GM12864 (cell line): ENCODE data around the gene SLC4A5.

Experiments used
- DNase-seq: peaks from one replicate; pipeline ENCODE4 v3.0.0-alpha.2; 2011; ENCODE audit warnings: low read depth
- H3K4me3 ChIP-seq: 2 replicates; pipeline ENCODE4 v1.5.1; 2011; ENCODE audit warnings: mild to moderate bottlenecking, low read depth, low read length, control low read depth
- TF ChIP-seq, protein P1 (sequence below): IDR thresholded peaks from 2 replicates; pipeline ENCODE4 v1.5.1; 2011; ENCODE audit warnings: low read depth, mild to moderate bottlenecking, moderate library complexity, low read length, control low read depth, inconsistent platforms; ENCODE audit errors: missing control alignments

SLC4A5 gene

DNA sequence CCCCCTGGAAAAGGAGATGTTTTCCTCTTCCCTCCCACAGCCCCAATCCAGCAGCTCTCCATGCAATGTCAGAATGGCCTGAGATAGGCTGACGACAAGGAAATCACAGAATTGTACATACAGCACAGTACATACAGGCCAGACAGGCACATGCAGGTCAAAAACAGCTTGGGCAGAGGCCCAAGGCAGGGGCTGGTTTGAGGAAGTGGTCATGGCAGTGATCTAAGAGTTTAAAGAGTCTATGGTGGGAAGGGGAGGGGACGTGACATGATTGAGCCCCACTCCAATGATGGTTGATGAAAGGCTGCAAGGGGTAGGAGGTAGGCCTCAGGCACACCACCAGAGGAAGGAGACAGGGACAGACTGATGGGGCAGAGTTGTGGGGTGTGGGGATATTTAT is 32.6 kb upstream of the SLC4A5 start:
- no peak for DNase-seq
- TF ChIP-seq, protein P1, sequence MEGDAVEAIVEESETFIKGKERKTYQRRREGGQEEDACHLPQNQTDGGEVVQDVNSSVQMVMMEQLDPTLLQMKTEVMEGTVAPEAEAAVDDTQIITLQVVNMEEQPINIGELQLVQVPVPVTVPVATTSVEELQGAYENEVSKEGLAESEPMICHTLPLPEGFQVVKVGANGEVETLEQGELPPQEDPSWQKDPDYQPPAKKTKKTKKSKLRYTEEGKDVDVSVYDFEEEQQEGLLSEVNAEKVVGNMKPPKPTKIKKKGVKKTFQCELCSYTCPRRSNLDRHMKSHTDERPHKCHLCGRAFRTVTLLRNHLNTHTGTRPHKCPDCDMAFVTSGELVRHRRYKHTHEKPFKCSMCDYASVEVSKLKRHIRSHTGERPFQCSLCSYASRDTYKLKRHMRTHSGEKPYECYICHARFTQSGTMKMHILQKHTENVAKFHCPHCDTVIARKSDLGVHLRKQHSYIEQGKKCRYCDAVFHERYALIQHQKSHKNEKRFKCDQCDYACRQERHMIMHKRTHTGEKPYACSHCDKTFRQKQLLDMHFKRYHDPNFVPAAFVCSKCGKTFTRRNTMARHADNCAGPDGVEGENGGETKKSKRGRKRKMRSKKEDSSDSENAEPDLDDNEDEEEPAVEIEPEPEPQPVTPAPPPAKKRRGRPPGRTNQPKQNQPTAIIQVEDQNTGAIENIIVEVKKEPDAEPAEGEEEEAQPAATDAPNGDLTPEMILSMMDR: no peak
- H3K4me3 ChIP-seq: no peak overlapping the region

DNA sequence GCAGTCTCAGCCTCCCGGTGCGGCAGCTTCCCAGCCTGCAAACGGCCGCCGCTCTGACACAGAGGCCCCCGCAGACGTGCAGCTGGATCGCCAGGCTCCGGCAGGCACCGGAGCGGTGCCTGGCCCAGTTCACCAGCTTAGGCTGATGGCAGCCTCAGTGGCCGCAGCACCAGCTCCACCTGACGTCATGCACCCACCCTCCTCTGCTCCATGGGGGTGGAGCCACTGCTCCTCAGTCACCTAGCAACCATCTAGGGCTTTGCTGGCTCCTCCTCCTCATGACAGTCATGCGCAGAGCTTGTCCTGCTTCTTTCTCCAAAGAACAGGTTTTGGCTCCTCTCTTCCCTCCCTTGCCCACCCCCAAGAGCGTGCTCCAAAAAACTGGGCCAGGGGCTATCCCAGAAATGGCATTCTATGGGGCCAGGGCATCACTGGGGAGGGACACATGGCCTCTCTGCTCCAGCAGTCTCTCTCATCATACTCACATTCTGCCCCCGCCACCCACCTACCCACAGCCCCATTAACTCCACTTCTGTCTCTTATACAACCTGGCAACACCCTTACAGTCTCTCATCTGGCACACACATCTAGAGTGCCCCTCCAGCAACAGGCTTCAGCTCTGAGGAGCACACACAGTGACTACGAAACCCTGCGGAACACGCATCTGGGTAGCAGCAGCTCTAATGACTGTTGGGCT is 31.4 kb upstream of the SLC4A5 start:
- no peak for DNase-seq
- TF ChIP-seq, protein P1: no peak
- no peak overlapping the region for H3K4me3 ChIP-seq

DNA sequence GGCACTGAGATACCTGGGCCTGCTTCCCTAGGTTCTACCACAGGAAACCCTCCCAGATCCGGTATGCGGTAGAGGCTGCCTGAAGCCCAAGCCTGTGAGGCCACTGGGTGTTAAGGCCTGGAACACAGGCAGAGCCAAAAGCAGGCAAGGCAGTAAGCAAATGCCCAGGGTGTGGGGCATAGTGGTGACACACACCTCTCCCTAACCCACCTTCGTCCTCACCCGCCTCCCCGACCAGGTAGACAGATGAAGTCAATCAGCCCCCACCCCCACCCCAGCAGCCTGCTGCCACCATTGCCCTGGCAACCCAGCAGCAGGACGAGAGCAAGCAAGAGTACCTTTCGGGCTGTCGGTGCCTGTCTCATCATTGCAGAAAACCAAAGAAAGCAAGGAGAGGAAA is 30.8 kb upstream of the SLC4A5 start:
- H3K4me3 ChIP-seq: no peak overlapping the region
- TF ChIP-seq, protein P1: no peak
- no peak for DNase-seq

DNA sequence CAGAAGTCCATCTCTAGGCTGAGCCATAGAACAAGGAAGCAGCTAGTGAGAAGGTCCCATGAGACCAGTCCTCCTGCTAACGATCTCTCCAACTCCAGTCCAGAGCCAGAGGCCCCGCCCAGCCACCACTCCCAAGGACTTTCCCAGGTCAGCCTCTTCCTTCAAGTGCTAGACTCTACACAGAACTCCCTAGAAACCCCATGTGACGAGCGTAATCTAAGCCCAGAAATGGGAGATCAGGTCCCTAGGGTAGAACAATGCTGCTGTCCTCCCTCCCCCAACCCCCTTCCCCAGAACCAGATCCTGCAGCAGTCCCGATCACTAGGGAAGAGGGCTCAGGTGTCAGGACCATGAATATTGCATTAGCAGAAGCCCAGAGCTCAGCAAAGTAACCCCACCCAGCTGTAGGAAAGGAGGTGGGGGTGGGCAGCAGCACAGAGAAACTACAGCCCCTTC is 30.0 kb upstream of the SLC4A5 start:
- no peak for DNase-seq
- no peak overlapping the region for H3K4me3 ChIP-seq
- TF ChIP-seq, protein P1: no peak

DNA sequence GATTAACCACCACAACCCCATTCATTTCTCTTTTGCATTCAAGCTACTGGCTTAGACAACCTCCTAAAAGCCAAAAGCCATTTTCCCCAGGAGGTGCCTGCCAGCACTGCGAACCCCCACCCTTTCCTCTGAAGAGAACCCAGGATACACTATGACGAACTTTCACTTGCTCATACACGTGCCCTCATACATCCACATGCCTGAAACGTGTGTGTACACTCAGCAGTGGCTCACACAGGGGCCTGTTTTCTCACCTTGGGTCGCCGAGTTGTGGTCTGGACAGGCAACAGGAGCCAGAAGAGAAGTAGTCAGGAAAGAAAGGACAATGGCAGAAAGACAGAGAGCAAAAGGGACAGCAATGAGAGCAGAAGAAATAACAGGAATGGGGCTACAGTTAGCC is 29.5 kb upstream of the SLC4A5 start:
- DNase-seq: no peak
- H3K4me3 ChIP-seq: no peak overlapping the region
- TF ChIP-seq, protein P1: no peak

GRCh38 chr2:74371421-74371820 is 28.2 kb upstream of the SLC4A5 start:
- TF ChIP-seq, protein P1: no peak
- no peak for DNase-seq
- H3K4me3 ChIP-seq: no peak overlapping the region

DNA sequence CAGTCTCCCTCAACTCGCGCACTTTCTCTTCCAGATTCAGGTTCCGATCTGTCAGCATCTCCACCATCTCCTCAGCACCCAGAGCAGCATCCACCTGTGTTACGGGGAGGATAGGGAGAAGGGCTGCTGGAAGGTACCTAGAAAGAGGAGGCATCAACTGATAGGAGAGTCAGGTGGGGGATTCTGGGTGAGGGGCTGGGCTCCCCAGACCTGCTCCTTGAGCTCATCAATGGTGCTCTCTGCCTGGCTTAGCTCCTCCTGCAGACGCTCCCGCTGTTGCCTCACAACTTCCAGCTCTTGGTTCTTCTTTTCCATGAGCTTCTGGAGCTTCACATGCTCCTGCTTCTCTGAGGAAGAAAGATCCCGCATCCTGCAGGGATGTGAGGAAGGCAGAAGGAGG is 26.8 kb upstream of the SLC4A5 start:
- TF ChIP-seq, protein P1: no peak
- H3K4me3 ChIP-seq: no peak overlapping the region
- DNase-seq: no peak
